Measurements from ENCODE around the gene PPP2R2C.

PPP2R2C gene

DNA sequence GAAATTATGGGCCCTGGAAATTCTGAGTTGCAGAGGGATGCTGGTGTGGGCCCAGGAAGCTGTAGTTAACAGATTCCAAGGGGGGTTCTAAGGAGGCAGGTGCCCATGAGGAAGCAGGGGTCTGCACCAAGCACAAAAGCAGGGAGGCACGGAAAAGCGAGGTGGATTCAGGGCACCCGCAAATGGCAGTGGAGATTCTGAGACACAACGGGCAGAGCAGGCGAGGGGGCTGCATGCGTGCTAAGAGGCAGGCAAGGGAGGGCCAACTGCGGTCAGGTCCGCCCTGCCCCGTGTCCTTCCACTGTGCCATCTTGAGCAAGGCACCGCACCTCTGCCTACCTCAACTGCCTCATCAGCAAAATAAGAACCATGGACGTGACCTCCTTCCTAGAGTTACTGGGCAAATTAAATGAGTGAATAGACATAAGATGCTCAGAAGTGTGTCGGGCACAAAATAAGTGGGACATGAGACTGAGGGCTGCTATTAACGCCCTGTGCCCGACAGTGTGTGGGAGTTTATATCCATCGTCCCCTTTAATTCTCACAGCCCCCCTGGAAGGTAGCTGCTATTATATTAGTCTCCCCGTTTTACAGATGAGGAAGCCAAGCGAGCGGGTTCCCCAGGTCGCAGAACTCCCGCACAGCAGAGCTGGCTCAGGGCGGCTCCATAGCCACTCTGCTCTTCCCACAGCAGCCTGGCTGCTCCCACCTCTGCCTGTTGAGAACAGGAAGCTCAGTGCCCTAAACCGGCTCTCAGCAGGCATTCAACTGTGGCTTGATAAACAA, 67.6 kb downstream of the PPP2R2C start:
- H3K4me3 ChIP-seq (ENCODE audit: low read depth, low read length), result no peak overlapping the region

GRCh38 chr4:6403400-6403685, 69.1 kb downstream of the PPP2R2C start:
- H3K4me3 ChIP-seq (ENCODE audit: low read depth, low read length), result no peak overlapping the region

DNA sequence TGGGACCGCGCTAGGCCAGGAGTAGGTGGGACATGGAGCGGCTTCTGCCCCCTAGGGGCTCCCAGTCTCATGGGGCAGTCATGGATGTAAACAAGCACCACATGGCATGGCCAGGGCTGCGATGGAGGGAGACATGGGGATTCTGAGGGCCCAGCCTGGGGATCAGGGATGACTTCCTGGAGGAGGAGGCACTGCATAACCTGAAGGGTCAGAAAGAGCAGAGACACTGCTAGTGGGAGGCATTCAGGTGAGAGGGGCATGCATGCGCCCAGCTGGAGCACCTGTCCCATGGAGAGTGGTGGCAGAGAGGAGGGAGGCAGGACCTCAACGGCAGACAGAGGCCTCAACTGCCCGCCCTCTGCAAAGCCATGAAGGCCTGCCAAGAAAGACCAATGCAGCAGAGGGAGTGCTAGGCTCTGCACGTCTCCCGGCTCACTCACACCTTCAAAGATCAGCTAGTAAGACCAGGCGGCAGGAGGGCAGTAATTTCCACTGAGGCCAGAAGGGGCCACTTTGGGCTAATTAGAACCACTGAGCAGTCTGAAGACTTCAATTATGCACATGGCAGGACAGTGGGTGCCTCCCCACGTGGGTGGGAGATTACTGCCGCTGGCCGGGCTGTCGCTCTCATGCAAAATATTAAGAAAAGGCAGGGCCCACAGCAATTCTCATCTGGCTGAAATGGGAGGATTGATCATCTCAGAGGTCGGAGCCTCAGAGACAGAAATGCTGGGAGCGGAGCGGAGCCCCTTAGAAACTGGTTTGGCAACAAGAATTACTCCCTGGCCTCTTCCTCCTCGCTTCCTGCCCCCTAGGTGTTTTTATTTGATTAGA, 69.6 kb downstream of the PPP2R2C start:
- no peak overlapping the region for H3K4me3 ChIP-seq (ENCODE audit: low read depth, low read length)

DNA sequence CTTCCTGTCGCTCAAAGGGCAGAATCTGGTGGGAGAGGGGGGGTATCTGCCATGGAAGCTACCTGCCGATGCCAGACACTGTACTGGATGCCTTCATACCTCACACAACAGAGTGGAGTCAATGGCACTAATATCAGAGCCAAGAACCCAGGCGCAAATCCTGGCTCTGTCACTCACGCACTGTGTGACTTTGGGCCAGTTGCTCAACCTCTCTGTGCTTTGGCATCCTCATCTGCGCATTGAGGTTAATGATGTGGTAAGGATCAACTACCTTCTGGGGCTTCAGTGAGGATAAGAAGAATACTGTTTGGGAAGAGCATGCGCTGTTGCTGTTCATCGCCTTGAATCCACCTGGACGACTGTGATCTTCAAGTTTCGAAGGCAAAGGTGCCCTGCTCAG, 70.6 kb downstream of the PPP2R2C start:
- no peak overlapping the region for H3K4me3 ChIP-seq (ENCODE audit: low read depth, low read length)

GRCh38 chr4:6396696-6397236, 75.6 kb downstream of the PPP2R2C start:
- no peak overlapping the region for H3K4me3 ChIP-seq (ENCODE audit: low read depth, low read length)

DNA sequence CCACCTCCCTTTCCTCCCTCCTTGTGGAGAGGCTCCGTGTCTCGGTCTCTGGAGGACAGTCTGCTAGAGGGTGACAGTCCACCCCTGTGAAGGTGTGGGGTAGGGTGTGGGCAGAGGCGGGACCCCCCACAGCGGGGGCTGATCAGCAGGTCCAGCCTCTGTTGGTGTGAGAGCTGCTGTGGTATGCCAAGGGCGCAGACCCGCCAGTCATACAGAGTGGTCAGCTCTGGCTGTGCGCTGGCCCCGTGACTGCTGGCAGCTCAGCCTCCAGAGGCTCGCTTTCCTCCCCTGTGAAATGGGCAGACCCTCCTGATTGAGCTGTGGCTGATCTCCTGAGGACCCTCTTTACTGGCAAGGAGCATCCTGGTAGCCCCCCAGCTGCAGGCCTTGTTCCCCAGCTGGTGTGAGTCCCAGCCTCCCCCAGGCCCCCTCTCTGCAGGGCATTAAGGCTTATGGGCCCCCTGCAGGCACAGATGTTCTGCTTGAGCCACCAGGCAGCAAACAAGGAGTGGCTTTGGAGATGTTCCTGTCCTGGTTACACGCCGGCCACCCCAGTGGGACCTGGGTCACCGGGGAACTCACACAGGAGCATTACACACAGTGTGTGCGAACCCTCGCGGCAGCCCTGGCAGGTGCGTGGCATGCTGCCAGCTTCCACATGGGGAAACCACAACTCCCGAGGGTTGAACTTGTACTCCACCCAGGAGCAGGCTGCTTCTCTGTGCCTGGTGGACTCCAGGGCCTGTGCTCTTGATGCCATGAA, 76.8 kb downstream of the PPP2R2C start:
- no peak overlapping the region for H3K4me3 ChIP-seq (ENCODE audit: low read depth, low read length)

DNA sequence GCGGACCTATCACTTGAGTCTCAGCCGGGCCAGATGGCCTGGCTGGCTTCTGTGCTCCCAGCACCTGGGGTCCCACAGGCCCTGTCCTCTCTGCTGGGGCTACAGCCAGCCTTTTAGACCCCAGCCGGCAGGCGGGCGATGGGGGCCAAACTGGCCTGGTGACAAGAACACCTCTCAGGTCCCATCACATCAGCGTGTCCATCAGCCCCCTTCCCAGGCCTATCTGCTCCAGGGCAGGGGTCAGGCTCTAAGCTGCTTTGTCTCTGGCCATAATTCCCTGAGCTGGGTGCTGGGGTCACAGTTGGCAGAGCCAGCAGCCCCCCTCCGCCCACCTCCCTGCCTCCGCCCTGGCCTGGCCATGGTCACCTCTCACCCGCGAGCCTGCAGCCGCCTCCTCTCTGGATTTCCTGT, 77.7 kb downstream of the PPP2R2C start:
- H3K4me3 ChIP-seq (ENCODE audit: low read depth, low read length), result no peak overlapping the region

GRCh38 chr4:6393544-6394475, 78.6 kb downstream of the PPP2R2C start:
- no peak overlapping the region for H3K4me3 ChIP-seq (ENCODE audit: low read depth, low read length)

- H3K4me3 ChIP-seq (ENCODE audit: low read depth, low read length), result no peak overlapping the region
These were observed 79.3 kb downstream of the PPP2R2C start for GRCh38 chr4:6393066-6393465.

DNA sequence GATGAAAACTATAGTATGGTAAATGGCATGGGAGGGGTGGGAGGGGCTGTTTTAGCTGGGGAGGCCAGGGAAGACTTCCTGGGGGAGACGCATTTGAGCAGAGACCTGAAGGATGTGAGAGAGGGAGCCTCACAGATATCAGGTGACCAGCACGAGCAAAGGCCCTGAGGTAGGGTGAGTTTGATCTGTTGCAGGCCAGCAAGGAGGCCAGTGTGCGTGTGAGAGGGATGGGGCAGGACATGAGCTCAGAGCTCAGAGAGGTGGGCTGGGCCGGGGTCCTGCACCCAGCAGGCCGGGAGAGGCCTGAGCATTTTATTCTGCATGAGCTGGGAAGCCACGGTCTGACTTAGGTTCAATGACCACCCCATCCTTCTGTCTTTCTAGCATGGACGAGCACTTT, 80.0 kb downstream of the PPP2R2C start:
- no peak overlapping the region for H3K4me3 ChIP-seq (ENCODE audit: low read depth, low read length)

GRCh38 chr4:6391852-6392188, 80.6 kb downstream of the PPP2R2C start:
- H3K4me3 ChIP-seq (ENCODE audit: low read depth, low read length), result no peak overlapping the region

GRCh38 chr4:6391186-6391851, 81.1 kb downstream of the PPP2R2C start:
- no peak overlapping the region for H3K4me3 ChIP-seq (ENCODE audit: low read depth, low read length)

GRCh38 chr4:6390356-6390755, 82.1 kb downstream of the PPP2R2C start:
- no peak overlapping the region for H3K4me3 ChIP-seq (ENCODE audit: low read depth, low read length)

- no peak overlapping the region for H3K4me3 ChIP-seq (ENCODE audit: low read depth, low read length)
These were observed 83.1 kb downstream of the PPP2R2C start for GRCh38 chr4:6389142-6389825.

DNA sequence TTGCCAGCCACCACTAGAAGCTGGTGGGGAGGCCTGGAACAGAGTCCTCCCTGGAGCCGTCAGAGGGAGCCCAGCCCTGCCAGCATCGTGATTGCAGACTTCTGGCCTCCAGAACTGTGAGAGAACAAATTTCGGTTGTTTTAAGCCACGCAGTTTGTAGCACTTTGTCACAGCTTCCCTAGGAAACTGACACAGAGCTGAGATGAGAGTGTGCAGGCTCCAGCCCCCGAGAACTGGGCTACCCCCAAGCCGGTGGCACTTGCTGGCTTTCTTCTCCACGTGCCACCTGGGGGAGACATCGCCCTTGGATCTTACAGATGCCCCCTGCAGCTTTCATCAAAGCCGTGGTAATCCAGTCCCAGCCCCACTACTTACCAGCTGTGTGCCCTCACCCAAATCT, 83.7 kb downstream of the PPP2R2C start:
- no peak overlapping the region for H3K4me3 ChIP-seq (ENCODE audit: low read depth, low read length)

GRCh38 chr4:6387946-6388345, 84.5 kb downstream of the PPP2R2C start:
- H3K4me3 ChIP-seq (ENCODE audit: low read depth, low read length), result no peak overlapping the region

GRCh38 chr4:6386091-6386490, 86.3 kb downstream of the PPP2R2C start:
- no peak overlapping the region for H3K4me3 ChIP-seq (ENCODE audit: low read depth, low read length)

- no peak overlapping the region for H3K4me3 ChIP-seq (ENCODE audit: low read depth, low read length)
These were observed 87.1 kb downstream of the PPP2R2C start for GRCh38 chr4:6385288-6385687.

- no peak overlapping the region for H3K4me3 ChIP-seq (ENCODE audit: low read depth, low read length)
These were observed 87.9 kb downstream of the PPP2R2C start for GRCh38 chr4:6384541-6384940.
